K562 (cell line): ENCODE data around the gene ZNF581. TPM values are rescaled to one million over a fixed set of nuclear protein-coding genes. Genes with fewer than 3 reads are reported as not detected.

Experiments used
- DACH1 ChIP-seq: fragments of 450-650 bp; IDR thresholded peaks from 2 replicates; pipeline ENCODE4 v1.6.1; 2018; ENCODE audit not compliant: partially characterized antibody
- ERF ChIP-seq: fragments of 450-650 bp; formaldehyde crosslinking; IDR thresholded peaks from 2 replicates; pipeline ENCODE4 v1.4.0; 2020; ENCODE audit warnings: mild to moderate bottlenecking, mixed read lengths
- NRF1 ChIP-seq, 2 experiments: fragments of 450-650 bp; IDR thresholded peaks in 1 of 2; conservative IDR thresholded peaks in 1 of 2; 2 replicates each; pipeline ENCODE4 v1.6.1; 2014; ENCODE audit warnings: mild to moderate bottlenecking in 2 of 2
- ZNF282 ChIP-seq: sonication (generic); formaldehyde crosslinking; IDR thresholded peaks from 2 replicates; pipeline ENCODE4 v1.8.1; 2023; ENCODE audit warnings: missing genetic modification reagents
- polyA plus RNA-seq, 8 experiments: library from polyadenylated mRNA; depleted of rRNA in 4 of 8; stranded (reverse) in 5 of 8; unstranded in 3 of 8; fragments of >200 nt; fragmentation: Nextera tagmentation in 2 of 8; fragmentation: Illumina TruSeq in 1 of 8; extraction: Ambion mirVana in 2 of 8; extraction: Trizol in 1 of 8; gene quantifications; 2 replicates each; pipeline versions ENCODE4 v1.2.1 to v1.2.3, GENCODE V29; 2011 to 2014; ENCODE audit warnings: inconsistent platforms in 1 of 8, missing spikeins in 1 of 8
- total RNA-seq, 7 experiments: library from RNA; depleted of rRNA in 6 of 7; stranded (reverse); fragments of >200 nt in 6 of 7; fragmentation: Illumina TruSeq in 2 of 7; extraction: Trizol in 2 of 7; gene quantifications; 2 replicates each; pipeline versions ENCODE4 v1.2.1 to v1.2.3, GENCODE V29; 2011 to 2021; ENCODE audit warnings: low replicate concordance in 1 of 7
- TF ChIP-seq, protein P1 (sequence below): fragments of 450-650 bp; IDR thresholded peaks from 2 replicates; pipeline ENCODE4 v1.6.1; 2016; ENCODE audit warnings: mild to moderate bottlenecking, moderate library complexity
- TF ChIP-seq, protein P2 (sequence below): fragments of 450-650 bp; IDR thresholded peaks from 2 replicates; pipeline ENCODE4 v1.6.1; 2014; ENCODE audit warnings: low read depth, mild to moderate bottlenecking, moderate library complexity, borderline replicate concordance
- TF ChIP-seq, protein P3 (sequence below): sonication (generic); formaldehyde crosslinking; IDR thresholded peaks from 2 replicates; pipeline ENCODE4 v1.8.1; 2023; ENCODE audit warnings: mild to moderate bottlenecking, missing genetic modification reagents, moderate library complexity
- TF ChIP-seq, protein P4 (sequence below): sonication (generic); formaldehyde crosslinking; IDR thresholded peaks from 2 replicates; pipeline ENCODE4 v1.8.0; 2022; ENCODE audit warnings: missing genetic modification reagents, mild to moderate bottlenecking, moderate library complexity, borderline replicate concordance

ZNF581 gene
- total and polyA plus RNA-seq, 9 of the 15 experiments (the other 6 are each of a cell fraction or from before 2014, with no cell fraction given) = 2.4 to 39.4 (median 15.4) TPM

DNA sequence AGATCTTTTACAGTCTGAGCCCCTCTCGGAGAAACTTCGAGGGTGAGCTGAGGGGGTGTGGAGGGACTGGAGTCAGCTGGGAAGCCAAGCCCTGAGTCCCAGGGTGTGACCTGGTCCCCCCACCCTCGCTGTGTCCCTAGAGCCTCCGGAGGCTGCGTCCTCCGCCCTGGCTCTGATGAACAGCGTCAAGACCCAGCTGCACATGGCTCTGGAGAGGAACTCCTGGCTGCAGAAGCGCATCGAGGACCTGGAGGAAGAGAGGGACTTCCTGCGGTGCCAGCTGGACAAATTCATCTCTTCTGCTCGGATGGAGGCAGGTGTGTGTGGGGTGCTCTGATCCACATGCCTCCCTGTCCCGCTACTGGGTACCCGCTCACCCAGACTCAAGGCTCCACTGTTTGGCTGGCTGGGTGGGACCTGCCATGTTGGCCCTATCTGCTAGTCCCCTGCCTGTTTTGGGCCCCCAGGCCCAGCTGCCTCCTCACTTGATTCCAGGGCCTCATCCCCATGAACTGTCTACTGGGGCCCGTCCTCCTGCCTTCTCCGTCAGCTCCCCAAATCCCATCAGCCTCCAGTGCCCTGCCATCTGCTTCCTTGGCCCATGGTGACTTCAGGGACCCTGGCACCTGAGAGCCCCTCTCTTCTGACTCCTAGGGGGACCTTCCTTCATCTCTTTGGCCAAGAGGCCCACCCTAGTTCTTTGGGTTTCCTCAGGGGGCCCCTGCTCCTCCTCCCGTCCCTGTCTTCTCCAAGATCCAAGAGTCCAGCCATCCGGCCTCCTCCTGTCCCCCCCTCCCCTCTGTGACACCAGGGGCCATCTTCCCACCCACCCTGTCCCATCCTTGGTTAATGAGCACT is 6.0 kb downstream of the ZNF581 start (continued):
- TF ChIP-seq, protein P1, sequence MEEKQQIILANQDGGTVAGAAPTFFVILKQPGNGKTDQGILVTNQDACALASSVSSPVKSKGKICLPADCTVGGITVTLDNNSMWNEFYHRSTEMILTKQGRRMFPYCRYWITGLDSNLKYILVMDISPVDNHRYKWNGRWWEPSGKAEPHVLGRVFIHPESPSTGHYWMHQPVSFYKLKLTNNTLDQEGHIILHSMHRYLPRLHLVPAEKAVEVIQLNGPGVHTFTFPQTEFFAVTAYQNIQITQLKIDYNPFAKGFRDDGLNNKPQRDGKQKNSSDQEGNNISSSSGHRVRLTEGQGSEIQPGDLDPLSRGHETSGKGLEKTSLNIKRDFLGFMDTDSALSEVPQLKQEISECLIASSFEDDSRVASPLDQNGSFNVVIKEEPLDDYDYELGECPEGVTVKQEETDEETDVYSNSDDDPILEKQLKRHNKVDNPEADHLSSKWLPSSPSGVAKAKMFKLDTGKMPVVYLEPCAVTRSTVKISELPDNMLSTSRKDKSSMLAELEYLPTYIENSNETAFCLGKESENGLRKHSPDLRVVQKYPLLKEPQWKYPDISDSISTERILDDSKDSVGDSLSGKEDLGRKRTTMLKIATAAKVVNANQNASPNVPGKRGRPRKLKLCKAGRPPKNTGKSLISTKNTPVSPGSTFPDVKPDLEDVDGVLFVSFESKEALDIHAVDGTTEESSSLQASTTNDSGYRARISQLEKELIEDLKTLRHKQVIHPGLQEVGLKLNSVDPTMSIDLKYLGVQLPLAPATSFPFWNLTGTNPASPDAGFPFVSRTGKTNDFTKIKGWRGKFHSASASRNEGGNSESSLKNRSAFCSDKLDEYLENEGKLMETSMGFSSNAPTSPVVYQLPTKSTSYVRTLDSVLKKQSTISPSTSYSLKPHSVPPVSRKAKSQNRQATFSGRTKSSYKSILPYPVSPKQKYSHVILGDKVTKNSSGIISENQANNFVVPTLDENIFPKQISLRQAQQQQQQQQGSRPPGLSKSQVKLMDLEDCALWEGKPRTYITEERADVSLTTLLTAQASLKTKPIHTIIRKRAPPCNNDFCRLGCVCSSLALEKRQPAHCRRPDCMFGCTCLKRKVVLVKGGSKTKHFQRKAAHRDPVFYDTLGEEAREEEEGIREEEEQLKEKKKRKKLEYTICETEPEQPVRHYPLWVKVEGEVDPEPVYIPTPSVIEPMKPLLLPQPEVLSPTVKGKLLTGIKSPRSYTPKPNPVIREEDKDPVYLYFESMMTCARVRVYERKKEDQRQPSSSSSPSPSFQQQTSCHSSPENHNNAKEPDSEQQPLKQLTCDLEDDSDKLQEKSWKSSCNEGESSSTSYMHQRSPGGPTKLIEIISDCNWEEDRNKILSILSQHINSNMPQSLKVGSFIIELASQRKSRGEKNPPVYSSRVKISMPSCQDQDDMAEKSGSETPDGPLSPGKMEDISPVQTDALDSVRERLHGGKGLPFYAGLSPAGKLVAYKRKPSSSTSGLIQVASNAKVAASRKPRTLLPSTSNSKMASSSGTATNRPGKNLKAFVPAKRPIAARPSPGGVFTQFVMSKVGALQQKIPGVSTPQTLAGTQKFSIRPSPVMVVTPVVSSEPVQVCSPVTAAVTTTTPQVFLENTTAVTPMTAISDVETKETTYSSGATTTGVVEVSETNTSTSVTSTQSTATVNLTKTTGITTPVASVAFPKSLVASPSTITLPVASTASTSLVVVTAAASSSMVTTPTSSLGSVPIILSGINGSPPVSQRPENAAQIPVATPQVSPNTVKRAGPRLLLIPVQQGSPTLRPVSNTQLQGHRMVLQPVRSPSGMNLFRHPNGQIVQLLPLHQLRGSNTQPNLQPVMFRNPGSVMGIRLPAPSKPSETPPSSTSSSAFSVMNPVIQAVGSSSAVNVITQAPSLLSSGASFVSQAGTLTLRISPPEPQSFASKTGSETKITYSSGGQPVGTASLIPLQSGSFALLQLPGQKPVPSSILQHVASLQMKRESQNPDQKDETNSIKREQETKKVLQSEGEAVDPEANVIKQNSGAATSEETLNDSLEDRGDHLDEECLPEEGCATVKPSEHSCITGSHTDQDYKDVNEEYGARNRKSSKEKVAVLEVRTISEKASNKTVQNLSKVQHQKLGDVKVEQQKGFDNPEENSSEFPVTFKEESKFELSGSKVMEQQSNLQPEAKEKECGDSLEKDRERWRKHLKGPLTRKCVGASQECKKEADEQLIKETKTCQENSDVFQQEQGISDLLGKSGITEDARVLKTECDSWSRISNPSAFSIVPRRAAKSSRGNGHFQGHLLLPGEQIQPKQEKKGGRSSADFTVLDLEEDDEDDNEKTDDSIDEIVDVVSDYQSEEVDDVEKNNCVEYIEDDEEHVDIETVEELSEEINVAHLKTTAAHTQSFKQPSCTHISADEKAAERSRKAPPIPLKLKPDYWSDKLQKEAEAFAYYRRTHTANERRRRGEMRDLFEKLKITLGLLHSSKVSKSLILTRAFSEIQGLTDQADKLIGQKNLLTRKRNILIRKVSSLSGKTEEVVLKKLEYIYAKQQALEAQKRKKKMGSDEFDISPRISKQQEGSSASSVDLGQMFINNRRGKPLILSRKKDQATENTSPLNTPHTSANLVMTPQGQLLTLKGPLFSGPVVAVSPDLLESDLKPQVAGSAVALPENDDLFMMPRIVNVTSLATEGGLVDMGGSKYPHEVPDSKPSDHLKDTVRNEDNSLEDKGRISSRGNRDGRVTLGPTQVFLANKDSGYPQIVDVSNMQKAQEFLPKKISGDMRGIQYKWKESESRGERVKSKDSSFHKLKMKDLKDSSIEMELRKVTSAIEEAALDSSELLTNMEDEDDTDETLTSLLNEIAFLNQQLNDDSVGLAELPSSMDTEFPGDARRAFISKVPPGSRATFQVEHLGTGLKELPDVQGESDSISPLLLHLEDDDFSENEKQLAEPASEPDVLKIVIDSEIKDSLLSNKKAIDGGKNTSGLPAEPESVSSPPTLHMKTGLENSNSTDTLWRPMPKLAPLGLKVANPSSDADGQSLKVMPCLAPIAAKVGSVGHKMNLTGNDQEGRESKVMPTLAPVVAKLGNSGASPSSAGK = peak; percentile 82
- TF ChIP-seq NRF1 (conservative IDR thresholded peaks at IDR 0.05 in 1 of 2, IDR thresholded peaks at IDR 0.05 in 1 of 2) (peak in 1 of 2 experiments; percentile 10; a peak in 1 of 4 replicates), ERF (CRISPR knock-in tag) (no peak), ZNF282 (CRISPR knock-in tag) (no peak), DACH1 (no peak)
- TF ChIP-seq, protein P2, sequence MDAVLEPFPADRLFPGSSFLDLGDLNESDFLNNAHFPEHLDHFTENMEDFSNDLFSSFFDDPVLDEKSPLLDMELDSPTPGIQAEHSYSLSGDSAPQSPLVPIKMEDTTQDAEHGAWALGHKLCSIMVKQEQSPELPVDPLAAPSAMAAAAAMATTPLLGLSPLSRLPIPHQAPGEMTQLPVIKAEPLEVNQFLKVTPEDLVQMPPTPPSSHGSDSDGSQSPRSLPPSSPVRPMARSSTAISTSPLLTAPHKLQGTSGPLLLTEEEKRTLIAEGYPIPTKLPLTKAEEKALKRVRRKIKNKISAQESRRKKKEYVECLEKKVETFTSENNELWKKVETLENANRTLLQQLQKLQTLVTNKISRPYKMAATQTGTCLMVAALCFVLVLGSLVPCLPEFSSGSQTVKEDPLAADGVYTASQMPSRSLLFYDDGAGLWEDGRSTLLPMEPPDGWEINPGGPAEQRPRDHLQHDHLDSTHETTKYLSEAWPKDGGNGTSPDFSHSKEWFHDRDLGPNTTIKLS = no peak
- TF ChIP-seq, protein P3, sequence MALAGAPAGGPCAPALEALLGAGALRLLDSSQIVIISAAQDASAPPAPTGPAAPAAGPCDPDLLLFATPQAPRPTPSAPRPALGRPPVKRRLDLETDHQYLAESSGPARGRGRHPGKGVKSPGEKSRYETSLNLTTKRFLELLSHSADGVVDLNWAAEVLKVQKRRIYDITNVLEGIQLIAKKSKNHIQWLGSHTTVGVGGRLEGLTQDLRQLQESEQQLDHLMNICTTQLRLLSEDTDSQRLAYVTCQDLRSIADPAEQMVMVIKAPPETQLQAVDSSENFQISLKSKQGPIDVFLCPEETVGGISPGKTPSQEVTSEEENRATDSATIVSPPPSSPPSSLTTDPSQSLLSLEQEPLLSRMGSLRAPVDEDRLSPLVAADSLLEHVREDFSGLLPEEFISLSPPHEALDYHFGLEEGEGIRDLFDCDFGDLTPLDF (CRISPR knock-in tag) = no peak
- TF ChIP-seq, protein P4, sequence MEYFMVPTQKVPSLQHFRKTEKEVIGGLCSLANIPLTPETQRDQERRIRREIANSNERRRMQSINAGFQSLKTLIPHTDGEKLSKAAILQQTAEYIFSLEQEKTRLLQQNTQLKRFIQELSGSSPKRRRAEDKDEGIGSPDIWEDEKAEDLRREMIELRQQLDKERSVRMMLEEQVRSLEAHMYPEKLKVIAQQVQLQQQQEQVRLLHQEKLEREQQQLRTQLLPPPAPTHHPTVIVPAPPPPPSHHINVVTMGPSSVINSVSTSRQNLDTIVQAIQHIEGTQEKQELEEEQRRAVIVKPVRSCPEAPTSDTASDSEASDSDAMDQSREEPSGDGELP (CRISPR knock-in tag) = peak; percentile 44; the same call in 1 of the 2 replicates
